Smooth muscle cell (in vitro differentiated cells): ENCODE data around the gene MAJIN. TPM values are rescaled to one million over a fixed set of nuclear protein-coding genes. Genes with fewer than 3 reads are reported as not detected.

Experiments used
- DNase-seq: peaks from one replicate; lab custom pipeline; 2025; ENCODE audit not compliant: unreplicated experiment; lab: John Stamatoyannopoulos, UW
- H2AFZ ChIP-seq: fragments of 200-600 bp; sonication (generic); 2 replicates; pipeline ENCODE4 v1.6.0; 2016; ENCODE audit warnings: antibody characterized with exemption, low read depth, mild to moderate bottlenecking
- H3F3A ChIP-seq: fragments of 200-600 bp; sonication (generic); 2 replicates; pipeline ENCODE4 v1.6.0; 2017; ENCODE audit warnings: antibody characterized with exemption, low read depth
- H3K27ac ChIP-seq: fragments of 200-600 bp; sonication (generic); 2 replicates; pipeline ENCODE4 v1.5.1; 2016; ENCODE audit warnings: low read depth, mild to moderate bottlenecking
- H3K27me3 ChIP-seq: fragments of 200-600 bp; sonication (generic); 2 replicates; pipeline ENCODE4 v1.6.1; 2016; ENCODE audit warnings: low read depth, mild to moderate bottlenecking
- H3K36me3 ChIP-seq: fragments of 200-600 bp; sonication (generic); 2 replicates; pipeline ENCODE4 v1.5.1; 2016; ENCODE audit warnings: low read depth
- H3K4me1 ChIP-seq: fragments of 200-600 bp; sonication (generic); 2 replicates; pipeline ENCODE4 v1.5.1; 2016; ENCODE audit warnings: low read depth
- H3K4me2 ChIP-seq: fragments of 200-600 bp; sonication (generic); 2 replicates; pipeline ENCODE4 v1.6.0; 2016; ENCODE audit warnings: mild to moderate bottlenecking
- H3K4me3 ChIP-seq: fragments of 200-600 bp; sonication (generic); 2 replicates; pipeline ENCODE4 v1.5.1; 2016; ENCODE audit warnings: mild to moderate bottlenecking
- H3K79me2 ChIP-seq: fragments of 200-600 bp; sonication (generic); 2 replicates; pipeline ENCODE4 v1.6.0; 2016; ENCODE audit warnings: low read depth, mild to moderate bottlenecking
- H3K9ac ChIP-seq: fragments of 200-600 bp; sonication (generic); 2 replicates; pipeline ENCODE4 v1.6.0; 2016; ENCODE audit warnings: low read depth
- H3K9me3 ChIP-seq: fragments of 200-600 bp; sonication (generic); replicated peaks from 2 replicates; pipeline ENCODE4 v1.5.1; 2016; ENCODE audit warnings: low read depth
- H4K20me1 ChIP-seq: fragments of 200-600 bp; sonication (generic); 2 replicates; pipeline ENCODE4 v1.6.0; 2016; ENCODE audit warnings: low read depth
- WGBS: methylation state at CpG from one replicate; pipeline ENCODE4 v1.1.7; 2016; ENCODE audit warnings: low lambda C conversion rate; 5-methylcytosine and 5-hydroxymethylcytosine counted together
- polyA plus RNA-seq: library from polyadenylated mRNA; unstranded; fragments of >200 nt; fragmentation: Nextera tagmentation; extraction: Ambion mirVana; gene quantifications from 2 replicates; pipeline ENCODE4 v1.2.1, GENCODE V29; 2016
- total RNA-seq: library from RNA; depleted of rRNA; stranded (reverse); fragments of >200 nt; gene quantifications from 2 replicates; pipeline ENCODE4 v1.2.3, GENCODE V29; 2014
- TF ChIP-seq, protein P1 (sequence below): fragments of 200-600 bp; sonication (generic); IDR thresholded peaks from 2 replicates; pipeline ENCODE4 v1.5.1; 2017; ENCODE audit warnings: borderline replicate concordance, mild to moderate bottlenecking, antibody characterized with exemption; ENCODE audit not compliant: insufficient read depth, poor library complexity, severe bottlenecking

Gene MAJIN
- total and polyA plus RNA-seq, 2 experiments from 2014 or later: not detected

- no peak for DNase-seq
- Histone ChIP-seq H3K4me2 (no peak overlapping the region), H4K20me1 (no peaks in the 10 kb centered on the region), H3K4me1 (peaks cover 21% of the 10 kb centered on the region), H3F3A (peaks cover 6% of the 10 kb centered on the region), H3K27ac (no peak overlapping the region), H3K9ac (no peak overlapping the region), H3K27me3 (no peaks in the 10 kb centered on the region), H3K36me3 (no peaks in the 10 kb centered on the region), H3K4me3 (no peak overlapping the region), H3K79me2 (peaks cover 21% of the 10 kb centered on the region), H2AFZ (no peak overlapping the region), H3K9me3 (no peaks in the 10 kb centered on the region)
- 56% methylated on average over 2 of the region's 2 CpGs for whole genome bisulfite sequencing
- TF ChIP-seq, protein P1, sequence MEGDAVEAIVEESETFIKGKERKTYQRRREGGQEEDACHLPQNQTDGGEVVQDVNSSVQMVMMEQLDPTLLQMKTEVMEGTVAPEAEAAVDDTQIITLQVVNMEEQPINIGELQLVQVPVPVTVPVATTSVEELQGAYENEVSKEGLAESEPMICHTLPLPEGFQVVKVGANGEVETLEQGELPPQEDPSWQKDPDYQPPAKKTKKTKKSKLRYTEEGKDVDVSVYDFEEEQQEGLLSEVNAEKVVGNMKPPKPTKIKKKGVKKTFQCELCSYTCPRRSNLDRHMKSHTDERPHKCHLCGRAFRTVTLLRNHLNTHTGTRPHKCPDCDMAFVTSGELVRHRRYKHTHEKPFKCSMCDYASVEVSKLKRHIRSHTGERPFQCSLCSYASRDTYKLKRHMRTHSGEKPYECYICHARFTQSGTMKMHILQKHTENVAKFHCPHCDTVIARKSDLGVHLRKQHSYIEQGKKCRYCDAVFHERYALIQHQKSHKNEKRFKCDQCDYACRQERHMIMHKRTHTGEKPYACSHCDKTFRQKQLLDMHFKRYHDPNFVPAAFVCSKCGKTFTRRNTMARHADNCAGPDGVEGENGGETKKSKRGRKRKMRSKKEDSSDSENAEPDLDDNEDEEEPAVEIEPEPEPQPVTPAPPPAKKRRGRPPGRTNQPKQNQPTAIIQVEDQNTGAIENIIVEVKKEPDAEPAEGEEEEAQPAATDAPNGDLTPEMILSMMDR: no peak
These were observed 51.8 kb downstream of the MAJIN start for GRCh38 chr11:64920124-64920523.

GRCh38 chr11:64919627-64920026, 52.3 kb downstream of the MAJIN start:
- Histone ChIP-seq H3K9me3 (no peaks in the 10 kb centered on the region), H3K4me2 (no peak overlapping the region), H3K27ac (no peak overlapping the region), H3K27me3 (no peaks in the 10 kb centered on the region), H3K9ac (no peak overlapping the region), H4K20me1 (no peaks in the 10 kb centered on the region), H3K79me2 (peaks cover 18% of the 10 kb centered on the region), H3K4me1 (peaks cover 21% of the 10 kb centered on the region), H3F3A (peaks cover 6% of the 10 kb centered on the region), H3K36me3 (no peaks in the 10 kb centered on the region), H3K4me3 (no peak overlapping the region), H2AFZ (no peak overlapping the region)
- no peak for DNase-seq
- TF ChIP-seq, protein P1: no peak
- WGBS: 92% methylated on average over 8 of the region's 8 CpGs

GRCh38 chr11:64918017-64918416, 53.9 kb downstream of the MAJIN start:
- Histone ChIP-seq H3K4me1 (peaks cover 17% of the 10 kb centered on the region), H3K79me2 (peaks cover 18% of the 10 kb centered on the region), H2AFZ (peak overlapping the region; percentile 95), H4K20me1 (no peaks in the 10 kb centered on the region), H3K27ac (peak overlapping the region; percentile 71), H3K27me3 (no peaks in the 10 kb centered on the region), H3K4me3 (peak overlapping the region; percentile 83), H3K4me2 (peak overlapping the region; percentile 92), H3F3A (peaks cover 6% of the 10 kb centered on the region), H3K9ac (peak overlapping the region; percentile 63), H3K9me3 (no peaks in the 10 kb centered on the region), H3K36me3 (no peaks in the 10 kb centered on the region)
- DNase-seq: no peak
- TF ChIP-seq, protein P1: no peak
- WGBS: 17% methylated on average over 4 of the region's 4 CpGs

DNA sequence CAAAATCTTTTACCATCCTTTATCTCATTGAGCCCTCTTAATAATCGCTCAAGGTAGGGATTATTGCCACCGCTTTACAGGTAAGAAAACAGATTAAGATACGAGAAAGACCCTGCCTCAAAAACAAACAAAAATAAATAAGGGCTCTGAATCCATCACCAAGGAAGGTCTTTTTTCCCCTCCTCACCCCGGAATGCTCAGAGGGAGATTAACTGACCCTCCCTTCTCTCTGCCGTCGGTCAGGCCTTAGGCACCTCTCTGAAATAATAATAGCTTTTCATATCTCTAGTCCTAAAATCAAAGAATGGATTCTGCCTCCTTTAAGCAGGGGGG, 54.3 kb downstream of the MAJIN start:
- TF ChIP-seq, protein P1: no peak
- Histone ChIP-seq H3K27me3 (no peaks in the 10 kb centered on the region), H3F3A (peaks cover 6% of the 10 kb centered on the region), H3K4me2 (peak overlapping the region; percentile 92), H2AFZ (peak overlapping the region; percentile 95), H3K36me3 (no peaks in the 10 kb centered on the region), H3K79me2 (peaks cover 18% of the 10 kb centered on the region), H3K27ac (peak overlapping the region; percentile 71), H3K4me3 (peak overlapping the region; percentile 83), H3K4me1 (peaks cover 17% of the 10 kb centered on the region), H3K9me3 (no peaks in the 10 kb centered on the region), H3K9ac (peak overlapping the region; percentile 63), H4K20me1 (no peaks in the 10 kb centered on the region)
- no peak for DNase-seq
- WGBS: 6% methylated on average over 6 of the region's 6 CpGs
